HG02610 (cell line): Measurements from ENCODE around the gene AIP.
"Not testable (repeated sequence)": the region's sequence is repeated elsewhere in the genome, so short reads cannot be mapped to it uniquely, and the experiment has no call there.

Experiments
- ATAC-seq: cut with Tn5 transposase; IDR thresholded peaks from one replicate; pipeline ENCODE4 v1.9.1; 2021; ENCODE audit warnings: mild to moderate bottlenecking, moderate library complexity; ENCODE audit not compliant: unreplicated experiment

Gene AIP

DNA sequence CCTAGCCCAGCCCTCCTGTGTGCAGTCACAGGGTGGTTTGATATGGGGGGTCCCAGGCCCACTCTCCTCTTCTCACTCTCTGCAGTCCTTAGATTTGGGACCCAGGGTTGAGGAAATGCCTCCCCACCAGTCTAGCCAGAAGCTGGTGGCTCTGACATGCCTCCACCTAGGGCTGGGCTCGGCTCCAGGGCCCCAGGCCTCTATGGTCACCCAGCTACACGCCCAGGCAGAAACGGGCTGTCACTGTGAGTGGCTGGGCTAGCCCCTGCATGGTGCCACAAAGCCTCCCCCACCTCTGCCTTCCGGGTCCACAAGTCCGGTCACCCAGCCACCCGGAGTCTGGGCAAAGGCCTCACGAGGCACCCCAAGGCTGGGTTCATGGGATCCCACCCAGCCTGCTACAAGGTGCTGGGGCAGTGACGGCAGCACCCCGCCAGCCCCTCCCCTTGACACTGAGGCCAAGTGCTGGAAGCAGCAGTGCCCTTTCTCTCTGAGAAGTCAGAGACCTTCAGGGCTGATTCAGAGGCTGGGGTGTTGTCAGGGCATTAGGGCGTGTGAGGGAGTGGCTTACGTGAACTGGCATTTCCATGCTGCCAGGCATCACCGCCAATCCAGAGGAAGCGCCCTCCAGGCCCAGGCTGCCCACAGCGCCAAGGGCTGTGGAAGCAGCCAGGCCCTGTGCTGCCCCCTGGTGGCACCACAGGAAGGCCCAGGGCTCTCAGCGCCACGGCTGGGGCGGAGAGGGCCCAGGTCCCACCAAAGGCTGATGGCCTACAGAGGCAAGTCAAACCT lies 23.0 kb downstream of the AIP start:
- ATAC-seq, result no peak

- ATAC-seq, result no peak
These were observed 23.7 kb downstream of the AIP start for GRCh38 chr11:67506426-67507051.

DNA sequence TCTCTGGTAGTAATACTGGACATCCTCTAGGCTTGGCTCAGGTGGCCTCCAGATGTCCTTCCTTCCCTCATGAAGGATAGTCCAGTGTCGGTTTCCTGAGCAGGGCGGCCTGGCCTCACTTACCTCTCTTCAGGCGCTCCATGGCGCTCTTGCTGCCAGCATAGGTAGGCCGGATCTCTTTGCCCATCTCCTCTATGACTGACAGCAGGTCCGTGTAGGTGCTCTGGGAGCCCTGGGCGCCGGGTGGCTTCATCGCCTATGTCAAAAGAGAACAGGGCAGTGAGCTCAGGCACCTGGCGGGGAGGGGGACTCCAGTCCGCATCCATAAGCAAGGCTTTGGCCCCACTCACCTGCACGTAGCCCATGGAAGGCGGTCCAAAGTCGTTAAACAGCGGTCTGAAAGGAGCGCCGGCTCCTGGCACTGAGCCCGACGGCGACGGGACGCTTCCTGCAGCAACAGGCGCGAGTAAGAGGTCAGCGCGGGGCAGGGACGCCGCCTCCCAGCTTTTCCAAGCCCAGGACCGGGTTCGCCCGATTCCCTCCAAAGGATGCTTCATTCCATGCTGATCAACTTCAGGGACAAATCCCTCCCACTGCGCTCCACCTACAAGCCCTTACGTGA lies 24.5 kb downstream of the AIP start:
- no peak for ATAC-seq

GRCh38 chr11:67507864-67508485 lies 25.1 kb downstream of the AIP start, which contains the start of gene CDK2AP2:
CDK2AP2 (minus strand) TSS chr11:67508162; CDS start chr11:67508082, 80 bp downstream.
- peak; percentile 87 for ATAC-seq

DNA sequence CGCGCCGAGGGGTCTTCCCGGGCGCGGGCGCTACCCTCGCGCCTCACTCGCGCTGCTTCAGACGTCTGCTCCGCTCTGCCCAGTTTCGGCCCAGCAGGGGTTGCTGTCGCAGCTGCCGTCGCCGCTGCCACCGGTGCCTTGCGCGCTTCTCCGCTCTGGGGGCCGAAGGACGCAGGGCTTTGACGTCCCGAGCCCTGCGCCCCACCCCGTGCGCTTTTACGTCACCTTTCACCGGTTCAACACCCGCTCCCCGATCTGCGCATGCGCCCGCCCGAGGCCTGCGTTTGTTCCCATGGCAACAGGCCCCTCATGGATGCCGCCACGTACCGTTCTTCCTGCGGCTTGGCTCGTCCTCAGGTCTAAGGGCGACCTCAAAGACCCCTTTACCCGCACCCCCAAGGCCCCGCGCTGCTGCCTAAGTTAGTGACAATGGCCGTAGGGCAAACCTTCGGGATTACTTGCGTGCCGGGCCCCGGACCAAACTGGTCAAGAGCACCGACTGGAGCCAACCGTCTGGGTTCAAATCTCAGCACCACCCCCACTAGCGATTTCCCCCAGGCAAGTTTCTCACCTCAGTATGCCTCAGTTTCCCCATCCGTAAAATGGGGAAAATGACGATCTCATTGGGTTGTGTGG lies 25.8 kb downstream of the AIP start:
- ATAC-seq, result peak; percentile 43

DNA sequence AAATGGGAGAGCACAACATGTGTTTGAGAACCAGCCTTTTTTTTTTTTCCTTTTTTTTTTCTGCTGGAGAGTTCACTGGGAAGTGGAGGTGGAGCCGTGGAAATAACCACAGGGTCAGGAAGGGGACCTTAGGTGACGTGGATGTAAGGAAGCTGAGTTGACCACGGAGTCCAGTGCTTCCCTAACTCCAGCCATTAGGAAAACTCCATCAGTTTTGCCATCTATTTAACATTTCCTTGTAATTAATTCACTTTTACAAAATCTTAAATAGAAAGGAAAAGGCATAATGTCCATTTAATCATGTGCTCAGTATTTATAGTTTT lies 27.2 kb downstream of the AIP start:
- ATAC-seq, result no peak

- ATAC-seq, result not testable (repeated sequence)
These were observed 28.7 kb downstream of the AIP start for GRCh38 chr11:67511558-67511957.

DNA sequence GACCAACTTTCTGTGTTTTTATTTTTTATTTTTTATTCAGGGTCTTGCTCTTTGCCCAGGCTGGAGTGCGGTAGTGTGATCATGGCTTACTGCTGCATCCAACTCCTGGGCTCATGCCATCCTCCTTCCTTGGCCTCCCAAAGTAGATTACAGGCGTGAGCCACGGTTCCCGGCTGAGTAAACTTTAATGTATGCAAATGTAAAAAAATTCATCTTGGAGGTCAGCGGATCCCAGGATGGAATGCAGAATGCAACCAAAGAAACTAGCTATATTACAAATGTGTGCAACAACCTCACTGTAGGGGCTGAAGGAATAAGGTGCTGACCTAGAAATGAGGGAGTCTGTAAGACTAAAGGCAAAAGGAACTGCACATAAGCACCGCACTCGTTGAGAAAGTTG lies 31.3 kb downstream of the AIP start:
- ATAC-seq, result no peak

DNA sequence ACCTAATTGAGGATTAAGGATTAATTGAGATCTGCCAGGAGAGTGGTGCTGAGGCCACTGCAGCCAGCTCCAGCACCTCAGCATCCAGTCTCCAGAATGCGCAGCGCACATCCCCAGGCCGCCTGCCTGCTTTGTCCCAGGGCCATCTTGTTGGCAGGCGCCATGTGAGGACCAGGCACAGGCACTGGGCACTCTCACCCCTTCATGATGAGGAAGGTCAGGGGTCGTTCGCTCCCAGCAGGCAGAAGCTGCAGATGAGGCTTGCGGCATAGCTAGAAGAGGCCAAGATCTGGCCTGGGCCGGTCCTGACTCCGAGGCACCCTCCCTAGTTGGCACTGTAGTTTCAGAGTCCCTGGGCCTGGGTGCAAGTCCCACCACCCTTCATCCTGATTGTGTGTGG lies 34.0 kb downstream of the AIP start:
- ATAC-seq, result no peak

GRCh38 chr11:67517784-67518552 lies 35.1 kb downstream of the AIP start:
- no peak for ATAC-seq

- no peak for ATAC-seq
These were observed 36.9 kb downstream of the AIP start for GRCh38 chr11:67519726-67520125.

DNA sequence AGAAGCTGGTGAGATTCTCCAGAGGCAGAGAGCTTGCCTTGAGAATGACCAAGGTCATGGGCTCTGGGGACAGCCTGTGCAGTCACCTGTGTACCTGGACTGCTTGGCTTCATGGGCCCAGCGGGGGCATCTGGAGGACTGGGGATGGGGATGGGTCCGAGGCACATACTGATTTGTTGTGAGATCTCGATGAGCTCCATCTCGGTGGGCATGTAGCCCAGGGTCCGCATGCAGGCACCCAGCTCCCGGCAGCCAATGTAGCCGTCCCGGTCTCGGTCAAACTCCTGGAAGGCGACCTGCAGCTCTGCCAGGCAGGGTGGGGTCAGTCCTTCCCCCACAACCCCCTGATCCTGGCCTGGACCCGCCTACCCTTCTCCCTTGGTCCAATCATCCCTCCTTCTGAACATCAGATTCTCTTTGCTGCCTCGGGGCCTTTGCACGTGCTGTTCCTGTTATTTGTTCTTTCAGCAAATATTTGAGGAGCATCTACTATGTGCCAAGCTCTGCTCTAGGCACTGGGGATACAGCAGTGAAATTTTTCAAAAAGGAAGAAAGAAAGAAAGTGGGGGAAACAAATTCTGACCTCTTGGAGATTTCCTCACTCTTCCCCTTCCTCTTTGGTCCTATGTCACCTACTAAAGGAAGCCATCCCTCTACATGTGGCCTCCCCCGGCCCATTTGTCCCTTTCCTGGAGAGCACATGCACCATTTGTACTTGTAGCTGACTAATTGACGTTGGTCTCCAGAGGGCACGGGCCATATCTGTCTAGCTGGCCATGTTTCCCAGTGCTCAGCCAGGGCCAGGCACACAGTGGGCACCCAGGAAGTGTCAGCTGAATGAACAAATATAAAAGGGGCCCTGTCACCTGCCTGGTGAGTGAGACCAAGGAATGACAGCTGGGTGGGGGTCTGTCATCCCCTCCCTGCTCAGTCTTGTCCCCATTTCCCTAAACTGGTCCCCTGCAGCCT lies 38.3 kb downstream of the AIP start:
- no peak for ATAC-seq

GRCh38 chr11:67521924-67522323 lies 39.1 kb downstream of the AIP start:
- no peak for ATAC-seq

DNA sequence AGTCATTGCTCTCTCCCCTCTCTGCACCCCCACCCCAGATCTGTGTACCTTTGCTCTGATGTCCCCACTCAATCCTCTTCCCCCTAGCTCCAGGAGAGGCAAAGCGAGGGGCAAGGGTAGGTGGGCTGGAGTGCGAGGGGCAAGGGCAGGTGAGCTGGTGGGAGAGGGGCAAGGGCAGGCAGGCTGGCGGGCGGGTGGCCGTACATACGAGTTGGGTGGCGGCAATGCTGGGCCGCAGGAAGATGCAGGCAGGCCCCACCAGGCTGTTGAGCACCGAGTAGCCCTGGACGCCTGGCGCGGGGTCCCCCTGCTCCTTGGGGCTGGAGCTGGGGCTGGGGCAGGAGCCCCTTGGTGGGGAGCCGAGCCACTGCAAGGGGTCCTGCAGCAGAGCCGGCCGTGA lies 39.5 kb downstream of the AIP start:
- ATAC-seq, result no peak

DNA sequence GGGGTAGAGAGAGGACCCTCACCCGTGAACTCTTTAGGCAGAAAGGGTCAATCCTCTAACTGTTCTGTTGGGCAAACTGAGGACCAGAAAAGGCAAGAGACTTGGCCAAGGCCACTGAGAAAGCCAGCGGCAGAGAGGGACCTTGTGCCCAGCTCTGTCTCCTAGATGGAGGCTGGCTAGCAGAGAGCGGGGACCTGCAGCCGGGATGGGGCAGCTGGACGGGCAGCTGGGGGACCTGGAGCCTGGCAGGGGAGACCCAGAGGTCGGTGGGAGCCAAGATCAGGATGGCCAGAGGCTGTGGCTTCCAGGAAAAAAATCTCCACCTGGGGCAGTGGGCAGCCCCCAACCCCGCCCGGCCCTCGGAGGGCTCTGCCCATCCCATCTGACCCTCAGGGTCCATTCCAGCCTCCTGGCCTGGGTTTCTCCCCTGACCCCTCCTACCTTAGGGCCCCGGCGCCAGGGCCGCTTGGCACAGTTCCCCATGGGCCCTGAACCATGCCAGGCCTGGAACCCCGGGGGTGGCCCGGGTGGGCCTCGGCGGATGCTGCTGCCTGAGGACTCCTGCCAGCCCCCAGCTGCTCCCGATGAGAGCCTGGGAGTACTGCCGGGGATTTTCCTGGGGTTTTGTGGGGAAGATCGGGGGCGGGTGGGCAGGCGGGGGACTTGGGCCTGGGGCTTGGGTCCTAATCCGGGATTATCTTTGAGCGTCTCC lies 40.2 kb downstream of the AIP start, which contains the start of gene CABP2:
Gene CABP2, minus strand, starts transcription at position 603 of the 712 bp plus-strand sequence. Its CDS starts 120 bp downstream, at position 483.
- no peak for ATAC-seq

- no peak for ATAC-seq
These were observed 41.0 kb downstream of the AIP start for GRCh38 chr11:67523556-67524479.

GRCh38 chr11:67524480-67524808 lies 41.6 kb downstream of the AIP start:
- ATAC-seq, result no peak
